Neuronal stem cell (in vitro differentiated cells): Measurements from ENCODE around the gene YY1AP1.
"Not testable (repeated sequence)": the region's sequence is repeated elsewhere in the genome, so short reads cannot be mapped to it uniquely, and the experiment has no call there.

Experiments
- DNase-seq: peaks from one replicate; pipeline ENCODE4 v3.0.0-alpha.2; 2013; ENCODE audit warnings: low spot score
- H2AFZ ChIP-seq: one replicate; pipeline ENCODE4 v1.6.1; 2013; ENCODE audit warnings: mild to moderate bottlenecking, low read length, inconsistent platforms
- H2AK5ac ChIP-seq: 2 replicates; pipeline ENCODE4 v1.6.1; 2013; ENCODE audit warnings: low read depth, mild to moderate bottlenecking, inconsistent platforms, low read length, moderate library complexity, mixed read lengths
- H2BK120ac ChIP-seq: 2 replicates; pipeline ENCODE4 v1.6.1; 2013; ENCODE audit warnings: low read depth, mild to moderate bottlenecking, inconsistent platforms, low read length, moderate library complexity, mixed read lengths
- H2BK12ac ChIP-seq: one replicate; pipeline ENCODE4 v1.6.1; 2013; ENCODE audit warnings: low read length, inconsistent platforms
- H2BK15ac ChIP-seq: 2 replicates; pipeline ENCODE4 v1.6.1; 2013; ENCODE audit warnings: mild to moderate bottlenecking, low read length, inconsistent platforms, mixed read lengths
- H2BK5ac ChIP-seq: one replicate; pipeline ENCODE4 v1.6.1; 2013; ENCODE audit warnings: inconsistent platforms, mild to moderate bottlenecking, low read length, moderate library complexity
- H3K14ac ChIP-seq: one replicate; pipeline ENCODE4 v1.6.1; 2013; ENCODE audit warnings: low read length, inconsistent platforms
- H3K18ac ChIP-seq: 2 replicates; pipeline ENCODE4 v1.6.1; 2013; ENCODE audit warnings: low read length, inconsistent platforms
- H3K23ac ChIP-seq: 2 replicates; pipeline ENCODE4 v1.6.1; 2013; ENCODE audit warnings: low read depth, mild to moderate bottlenecking, mixed read lengths, low read length, inconsistent platforms; ENCODE audit not compliant: poor library complexity
- H3K27ac ChIP-seq: replicated peaks from 3 replicates; pipeline ENCODE4 v1.5.1; 2013; ENCODE audit warnings: low read length, inconsistent platforms
- H3K27me3 ChIP-seq, 3 experiments: 2 replicates each; pipeline ENCODE4 v1.6.1; 2013; ENCODE audit warnings: low read length in 3 of 3, mild to moderate bottlenecking in 2 of 3, inconsistent platforms in 1 of 3, low read depth in 1 of 3, mixed read lengths in 1 of 3, moderate library complexity in 1 of 3; ENCODE audit not compliant: control insufficient read depth in 3 of 3, insufficient read depth in 3 of 3
- H3K36me3 ChIP-seq, 2 donors: replicated peaks in 1 of 2; 2 replicates each; pipeline ENCODE4 v1.6.1; 2013; ENCODE audit warnings: low read length in 2 of 2; ENCODE audit not compliant: control insufficient read depth in 2 of 2, insufficient read depth in 2 of 2
- H3K4ac ChIP-seq: 2 replicates; pipeline ENCODE4 v1.6.1; 2013; ENCODE audit warnings: inconsistent platforms, mild to moderate bottlenecking, low read length, moderate library complexity
- H3K4me1 ChIP-seq, 2 donors: 1 replicate in 1 of 2; 2 replicates in 1 of 2; pipeline ENCODE4 v1.6.1; 2013; ENCODE audit warnings: low read length in 2 of 2, low read depth in 1 of 2; ENCODE audit not compliant: control insufficient read depth in 2 of 2, insufficient read depth in 1 of 2
- H3K4me2 ChIP-seq: one replicate; pipeline ENCODE4 v1.6.1; 2013; ENCODE audit warnings: mild to moderate bottlenecking, low read length, inconsistent platforms; ENCODE audit not compliant: insufficient read depth, poor library complexity, severe bottlenecking
- H3K4me3 ChIP-seq, 2 donors: 2 replicates each; pipeline ENCODE4 v1.5.1; 2013; ENCODE audit warnings: low read length in 2 of 2, mild to moderate bottlenecking in 2 of 2, inconsistent platforms in 1 of 2, moderate library complexity in 1 of 2
- H3K79me1 ChIP-seq: one replicate; pipeline ENCODE4 v1.6.1; 2013; ENCODE audit warnings: low read depth, mild to moderate bottlenecking, inconsistent platforms, low read length, moderate library complexity
- H3K9ac ChIP-seq: one replicate; pipeline ENCODE4 v1.6.1; 2013; ENCODE audit warnings: mild to moderate bottlenecking, low read depth, low read length, inconsistent platforms; ENCODE audit not compliant: poor library complexity
- H3K9me3 ChIP-seq, 2 donors: replicated peaks in 1 of 2; 2 replicates each; pipeline versions ENCODE3 to v1.6.1; 2013; ENCODE audit warnings: low read length in 2 of 2, mild to moderate bottlenecking in 2 of 2, inconsistent platforms in 1 of 2, low read depth in 1 of 2, mixed read lengths in 1 of 2, moderate library complexity in 1 of 2; ENCODE audit not compliant: control insufficient read depth in 2 of 2, insufficient read depth in 1 of 2
- H4K8ac ChIP-seq: one replicate; pipeline ENCODE4 v1.6.1; 2013; ENCODE audit warnings: low read depth, mild to moderate bottlenecking, inconsistent platforms, low read length, moderate library complexity
- H4K91ac ChIP-seq: one replicate; pipeline ENCODE4 v1.6.1; 2013; ENCODE audit warnings: low read length, low read depth, mild to moderate bottlenecking, inconsistent platforms; ENCODE audit not compliant: poor library complexity
- WGBS, 2 donors: extraction: QIAGEN DNeasy Blood & Tissue Kit; methylation state at CpG; one replicate each; pipeline ENCODE4 v1.1.7; 2013; ENCODE audit warnings: missing lambda C conversion rate in 2 of 2, mixed read lengths in 1 of 2; ENCODE audit not compliant: insufficient read length in 2 of 2, insufficient replicate concordance in 1 of 2; ENCODE audit errors: extremely low coverage in 2 of 2; 5-methylcytosine and 5-hydroxymethylcytosine counted together

YY1AP1 gene

GRCh38 chr1:155701675-155702074 is 13.1 kb upstream of the YY1AP1 start:
- H3K14ac ChIP-seq, H3K27ac ChIP-seq, H3K27me3 ChIP-seq, DNase-seq, H3K23ac ChIP-seq, H2AFZ ChIP-seq, H2BK5ac ChIP-seq, H2BK15ac ChIP-seq, H4K8ac ChIP-seq, H3K9ac ChIP-seq, H2BK120ac ChIP-seq, H2AK5ac ChIP-seq, H3K18ac ChIP-seq, H3K4me1 ChIP-seq, H4K91ac ChIP-seq, H3K4me2 ChIP-seq, H3K36me3 ChIP-seq, H2BK12ac ChIP-seq, H3K79me1 ChIP-seq, H3K4me3 ChIP-seq, H3K4ac ChIP-seq: not testable (repeated sequence)
- WGBS, 2 donors: no CpG with 5 or more reads among the region's 2 CpGs
- H3K9me3 ChIP-seq: peaks cover 0 to 20% of the 10 kb centered on the region in 2 donors

- not testable (repeated sequence) for H4K8ac ChIP-seq, H3K79me1 ChIP-seq, H3K4me2 ChIP-seq, H2AK5ac ChIP-seq, H2AFZ ChIP-seq, H4K91ac ChIP-seq, H2BK120ac ChIP-seq, DNase-seq, H3K4me3 ChIP-seq, H3K9ac ChIP-seq, H3K23ac ChIP-seq, H3K27me3 ChIP-seq, H2BK15ac ChIP-seq, H3K18ac ChIP-seq, H3K4me1 ChIP-seq, H2BK5ac ChIP-seq, H3K27ac ChIP-seq, H2BK12ac ChIP-seq, H3K4ac ChIP-seq, H3K14ac ChIP-seq
- peaks cover 0 to 13% of the 10 kb centered on the region in 2 donors for H3K36me3 ChIP-seq
- WGBS, 2 donors: no CpG with 5 or more reads among the region's 4 CpGs
- H3K9me3 ChIP-seq: peaks cover 0 to 27% of the 10 kb centered on the region in 2 donors
These were observed 10.5 kb upstream of the YY1AP1 start for GRCh38 chr1:155699062-155699461.

DNA sequence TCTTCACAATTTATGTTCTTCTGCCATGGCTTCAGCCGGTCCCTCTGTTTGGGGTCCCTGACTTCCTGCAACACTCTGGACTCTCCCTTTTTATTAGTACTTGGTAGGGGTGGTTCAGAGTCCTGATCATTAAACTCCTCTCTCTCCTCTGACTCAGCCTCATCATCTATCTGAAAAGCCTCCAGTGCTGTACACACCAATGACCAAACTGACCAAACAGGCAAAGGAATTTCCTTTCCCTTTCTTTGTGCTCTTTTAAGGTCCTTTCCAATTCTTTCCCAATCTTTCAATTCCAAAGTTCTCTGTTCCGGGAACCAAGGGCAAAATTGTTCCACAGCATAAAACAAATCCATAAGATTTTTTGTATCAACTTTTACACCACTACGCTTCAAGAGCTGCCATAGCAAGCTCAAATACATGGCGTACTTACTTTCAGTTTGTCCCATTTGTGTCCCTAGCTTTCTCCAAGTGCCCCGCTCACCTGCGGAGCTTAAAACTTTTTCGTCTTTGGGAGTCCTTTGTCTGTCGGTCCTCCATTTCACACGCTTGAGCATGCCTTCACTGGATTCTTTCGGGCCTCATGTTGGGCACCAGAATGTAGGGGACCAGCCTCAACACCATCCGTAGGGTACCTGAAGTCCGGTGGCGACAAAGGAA is 9.9 kb upstream of the YY1AP1 start:
- no peak overlapping the region for H2AK5ac ChIP-seq
- H3K9ac ChIP-seq: no peak overlapping the region
- H4K91ac ChIP-seq: no peak overlapping the region
- H3K79me1 ChIP-seq: peaks cover 4% of the 10 kb centered on the region
- no peak overlapping the region for H3K4ac ChIP-seq
- DNase-seq: no peak
- H3K27ac ChIP-seq: no peak overlapping the region
- H3K4me1 ChIP-seq: no peaks in the 10 kb centered on the region
- WGBS, 2 donors: no CpG with 5 or more reads among the region's 13 CpGs
- peaks cover 0 to 16% of the 10 kb centered on the region in 2 donors for H3K36me3 ChIP-seq
- H3K4me3 ChIP-seq: no peak overlapping the region
- H3K23ac ChIP-seq: no peak overlapping the region
- no peak overlapping the region for H2BK120ac ChIP-seq
- no peak overlapping the region for H3K14ac ChIP-seq
- H3K4me2 ChIP-seq: no peak overlapping the region
- H3K18ac ChIP-seq: no peak overlapping the region
- no peak overlapping the region for H2AFZ ChIP-seq
- H2BK12ac ChIP-seq: no peak overlapping the region
- H3K27me3 ChIP-seq: no peaks in the 10 kb centered on the region
- H3K9me3 ChIP-seq: peaks cover 0 to 27% of the 10 kb centered on the region in 2 donors
- no peak overlapping the region for H2BK5ac ChIP-seq
- no peak overlapping the region for H2BK15ac ChIP-seq
- H4K8ac ChIP-seq: no peak overlapping the region

DNA sequence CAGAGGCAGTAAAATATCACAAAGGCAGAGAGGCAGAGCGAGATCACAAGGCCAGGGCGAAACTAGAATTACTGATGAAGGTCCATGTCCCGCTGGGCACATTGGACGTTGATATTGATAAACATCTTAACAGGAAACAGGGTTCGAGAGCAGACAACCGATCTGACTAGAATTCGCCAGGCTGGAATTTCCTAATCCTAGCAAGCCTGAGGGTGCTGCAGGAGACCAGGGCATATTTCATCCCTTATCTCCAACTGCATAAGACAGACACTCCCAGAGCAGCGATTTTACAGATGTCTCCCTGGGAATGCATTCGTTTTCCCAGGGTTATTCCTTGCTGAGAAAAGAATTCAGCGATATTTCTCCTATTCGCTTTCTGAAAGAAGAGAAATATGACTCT is 9.0 kb upstream of the YY1AP1 start:
- not testable (repeated sequence) for H4K8ac ChIP-seq, H2BK12ac ChIP-seq, H3K27me3 ChIP-seq, H3K4ac ChIP-seq, H2BK120ac ChIP-seq, H3K27ac ChIP-seq, H3K14ac ChIP-seq, H2BK5ac ChIP-seq, H3K4me1 ChIP-seq, H3K4me3 ChIP-seq, H3K4me2 ChIP-seq, H3K79me1 ChIP-seq, H3K18ac ChIP-seq, H3K9ac ChIP-seq, H4K91ac ChIP-seq, H2BK15ac ChIP-seq, H2AFZ ChIP-seq, H2AK5ac ChIP-seq, H3K23ac ChIP-seq, DNase-seq
- H3K9me3 ChIP-seq: peaks cover 0 to 34% of the 10 kb centered on the region in 2 donors
- no CpG with 5 or more reads among the region's 11 CpGs for WGBS, 2 donors
- H3K36me3 ChIP-seq: peaks cover 3 to 21% of the 10 kb centered on the region in 2 donors
